Activated T-helper 2 cell treated with anti-CD3 and anti-CD28 coated beads, Interferon-gamma antibody, Interleukin-2, Interleukin-4, amounts not matched to agents 10 μg/mL and 5 μg/mL and 100 μg/mL, durations not matched to agents 14 hours and 24 hours and 36 hours (primary cell): ENCODE measurements around the gene USP54. TPM values are rescaled to one million over a fixed set of nuclear protein-coding genes. Genes with fewer than 3 reads are reported as not detected.
A peak's percentile ranks its signal among the peaks of the same experiment; 100 is the strongest.
"Not testable (repeated sequence)": the region's sequence is repeated elsewhere in the genome, so short reads cannot be mapped to it uniquely, and the experiment has no call there.

ENCODE experiments used
- DNase-seq: peaks from one replicate; pipeline ENCODE4 v3.0.0; 2021; ENCODE audit warnings: low spot score
- H3K27ac Mint-ChIP-seq: one replicate; pipeline ENCODE4 v1.8.0; 2021; ENCODE audit warnings: mixed read lengths
- H3K27me3 Mint-ChIP-seq: one replicate; pipeline ENCODE4 v1.8.0; 2021; ENCODE audit warnings: low read depth, mixed read lengths
- H3K36me3 Mint-ChIP-seq: one replicate; pipeline ENCODE4 v1.8.0; 2021; ENCODE audit warnings: low read depth, mixed read lengths
- H3K4me1 Mint-ChIP-seq: one replicate; pipeline ENCODE4 v1.8.0; 2021; ENCODE audit warnings: low read depth, mixed read lengths
- H3K4me3 Mint-ChIP-seq: one replicate; pipeline ENCODE4 v1.8.0; 2021; ENCODE audit warnings: low read depth, mild to moderate bottlenecking, moderate library complexity, mixed read lengths
- H3K9me3 Mint-ChIP-seq: one replicate; pipeline ENCODE4 v1.8.0; 2021; ENCODE audit warnings: mixed read lengths
- intact Hi-C: fragments of 100-400 bp; cut with micrococcal nuclease; formaldehyde crosslinking; loops from one replicate; pipeline ENCODE4 v1.15.1; 2023
- total RNA-seq: library from RNA; stranded (reverse); gene quantifications from 2 replicates; pipeline ENCODE4 v1.2.3, GENCODE V29; 2022

USP54 gene
- 5.4 and 5.7 TPM in 2 replicates for total RNA-seq

- H3K4me1 Mint-ChIP-seq = peaks cover 19% of the 10 kb centered on the region
- H3K27me3 Mint-ChIP-seq = peaks cover 11% of the 10 kb centered on the region
- peak within 1 kb of the TSS; percentile 47 for H3K27ac Mint-ChIP-seq
- H3K9me3 Mint-ChIP-seq = no peaks in the 10 kb centered on the region
- no peak for DNase-seq
- H3K36me3 Mint-ChIP-seq = no peaks in the 10 kb centered on the region
- peak within 1 kb of the TSS; percentile 63 for H3K4me3 Mint-ChIP-seq
- intact Hi-C loops = no loop called here
Measured at GRCh38 chr10:73590881-73591799, at the start of gene USP54. USP54 (minus strand) TSS chr10:73591342; CDS start chr10:73575658, 15,684 bp downstream.

- peaks cover 8% of the 10 kb centered on the region for H3K4me1 Mint-ChIP-seq
- H3K36me3 Mint-ChIP-seq = no peaks in the 10 kb centered on the region
- H3K27me3 Mint-ChIP-seq = peaks cover 4% of the 10 kb centered on the region
- intact Hi-C loops = no loop called here
- H3K4me3 Mint-ChIP-seq = no peak overlapping the region
- H3K9me3 Mint-ChIP-seq = no peaks in the 10 kb centered on the region
- DNase-seq = no peak
- H3K27ac Mint-ChIP-seq = no peak overlapping the region
Measured at GRCh38 chr10:73639286-73639685, 48.1 kb upstream of the USP54 start.

GRCh38 chr10:73635781-73636180 lies 44.6 kb upstream of the USP54 start:
- intact Hi-C loops = no loop called here
- DNase-seq = no peak
- no peak overlapping the region for H3K4me3 Mint-ChIP-seq
- H3K9me3 Mint-ChIP-seq = no peaks in the 10 kb centered on the region
- no peaks in the 10 kb centered on the region for H3K36me3 Mint-ChIP-seq
- no peaks in the 10 kb centered on the region for H3K4me1 Mint-ChIP-seq
- no peak overlapping the region for H3K27ac Mint-ChIP-seq
- peaks cover 4% of the 10 kb centered on the region for H3K27me3 Mint-ChIP-seq

- H3K9me3 Mint-ChIP-seq = no peaks in the 10 kb centered on the region
- H3K4me1 Mint-ChIP-seq = no peaks in the 10 kb centered on the region
- intact Hi-C loops = no loop called here
- peaks cover 4% of the 10 kb centered on the region for H3K27me3 Mint-ChIP-seq
- H3K27ac Mint-ChIP-seq = no peak overlapping the region
- DNase-seq = no peak
- H3K4me3 Mint-ChIP-seq = no peak overlapping the region
- H3K36me3 Mint-ChIP-seq = no peaks in the 10 kb centered on the region
Measured at GRCh38 chr10:73634421-73634820, 43.3 kb upstream of the USP54 start.

- intact Hi-C loops = loop anchor here (5.0 to 10.0 kb wide), 3 partner anchors 102 to 217 kb away; partner anchors contain the start of genes ANXA7, CHCHD1 and ZSWIM8
- H3K27me3 Mint-ChIP-seq = no peaks in the 10 kb centered on the region
- peaks cover 11% of the 10 kb centered on the region for H3K4me1 Mint-ChIP-seq
- DNase-seq = no peak
- no peaks in the 10 kb centered on the region for H3K9me3 Mint-ChIP-seq
- no peak overlapping the region for H3K27ac Mint-ChIP-seq
- peaks cover 3% of the 10 kb centered on the region for H3K36me3 Mint-ChIP-seq
- H3K4me3 Mint-ChIP-seq = no peak overlapping the region
Measured at GRCh38 chr10:73629165-73629564, 38.0 kb upstream of the USP54 start.

- no peak for DNase-seq
- Mint-ChIP-seq H3K4me1 (peaks cover 11% of the 10 kb centered on the region), H3K36me3 (peaks cover 3% of the 10 kb centered on the region), H3K4me3 (no peak overlapping the region), H3K9me3 (no peaks in the 10 kb centered on the region), H3K27me3 (no peaks in the 10 kb centered on the region), H3K27ac (no peak overlapping the region)
- intact Hi-C loops = loop anchor here (5.0 to 10.0 kb wide), 3 partner anchors 101 to 216 kb away; partner anchors contain the start of genes ANXA7, CHCHD1 and ZSWIM8
Measured at GRCh38 chr10:73628405-73628804, 37.3 kb upstream of the USP54 start.

GRCh38 chr10:73627300-73627699 lies 36.2 kb upstream of the USP54 start:
- peaks cover 3% of the 10 kb centered on the region for H3K36me3 Mint-ChIP-seq
- no peak for DNase-seq
- H3K27me3 Mint-ChIP-seq = no peaks in the 10 kb centered on the region
- H3K4me1 Mint-ChIP-seq = peaks cover 11% of the 10 kb centered on the region
- intact Hi-C loops = loop anchor here (5.0 to 10.0 kb wide), 3 partner anchors 100 to 215 kb away; partner anchors contain the start of genes ANXA7, CHCHD1 and ZSWIM8
- H3K9me3 Mint-ChIP-seq = no peaks in the 10 kb centered on the region
- peak overlapping the region; percentile 96 for H3K4me3 Mint-ChIP-seq
- H3K27ac Mint-ChIP-seq = no peak overlapping the region

GRCh38 chr10:73625884-73626752 lies 35.0 kb upstream of the USP54 start:
- peak; percentile 91 for DNase-seq
- intact Hi-C loops = loop anchor here (1.0 to 10.0 kb wide), 5 partner anchors 99 to 379 kb away; partner anchors contain the start of genes ANXA7, CHCHD1, DNAJC9 and PPP3CB
- Mint-ChIP-seq H3K4me1 (peaks cover 11% of the 10 kb centered on the region), H3K36me3 (peaks cover 3% of the 10 kb centered on the region), H3K9me3 (no peaks in the 10 kb centered on the region), H3K27ac (peak overlapping the region; percentile 96), H3K27me3 (no peaks in the 10 kb centered on the region), H3K4me3 (peak overlapping the region; percentile 96)

- DNase-seq = no peak
- H3K27me3 Mint-ChIP-seq = no peaks in the 10 kb centered on the region
- peaks cover 3% of the 10 kb centered on the region for H3K36me3 Mint-ChIP-seq
- peak overlapping the region; percentile 96 for H3K4me3 Mint-ChIP-seq
- H3K9me3 Mint-ChIP-seq = no peaks in the 10 kb centered on the region
- H3K4me1 Mint-ChIP-seq = peaks cover 11% of the 10 kb centered on the region
- H3K27ac Mint-ChIP-seq = peak overlapping the region; percentile 96
- intact Hi-C loops = loop anchor here (5.0 to 10.0 kb wide), 3 partner anchors 98 to 213 kb away; partner anchors contain the start of genes ANXA7, CHCHD1 and ZSWIM8
Measured at GRCh38 chr10:73625004-73625883, 34.1 kb upstream of the USP54 start.

- Mint-ChIP-seq H3K27ac (no peak overlapping the region), H3K4me1 (peaks cover 11% of the 10 kb centered on the region), H3K36me3 (peaks cover 3% of the 10 kb centered on the region), H3K9me3 (no peaks in the 10 kb centered on the region), H3K4me3 (no peak overlapping the region), H3K27me3 (no peaks in the 10 kb centered on the region)
- no peak for DNase-seq
- intact Hi-C loops = loop anchor here (10.0 kb wide), 1 partner anchor 162 kb away; the partner anchor contains the start of genes CHCHD1 and ZSWIM8
Measured at GRCh38 chr10:73623056-73623455, 31.9 kb upstream of the USP54 start.

GRCh38 chr10:73620974-73621373 lies 29.8 kb upstream of the USP54 start:
- H3K4me1 Mint-ChIP-seq, H3K27ac Mint-ChIP-seq, H3K9me3 Mint-ChIP-seq, H3K36me3 Mint-ChIP-seq, DNase-seq, H3K27me3 Mint-ChIP-seq, H3K4me3 Mint-ChIP-seq: not testable (repeated sequence)
- intact Hi-C loops = loop anchor here (10.0 kb wide), 1 partner anchor 164 kb away; the partner anchor contains the start of genes CHCHD1 and ZSWIM8
